ENCODE measurements around the gene NOTCH1. TPM values are rescaled to one million over a fixed set of nuclear protein-coding genes. Genes with fewer than 3 reads are reported as not detected.

The NOTCH1 gene
- total RNA-seq, 1 experiment from 2014 or later = 39.2 TPM

GRCh38 chr9:136466155-136466541 is 79.7 kb downstream of the NOTCH1 start:
- H3F3A ChIP-seq (ENCODE audit: insufficient read depth, low read depth) = no peaks in the 10 kb centered on the region
- DNase-seq = no peak
- no peaks in the 10 kb centered on the region for H3K9me2 ChIP-seq (ENCODE audit: insufficient read depth)
- POLR2A ChIA-PET (ENCODE audit: unreplicated experiment) = no interaction called here
- no peaks in the 10 kb centered on the region for H3K27me3 ChIP-seq (ENCODE audit: insufficient read depth, low read depth)
- H3K79me2 ChIP-seq (ENCODE audit: low read depth) = 0 out of 2 replicates have a peak, but pooled peaks cover 8% of the 10 kb centered on the region
- H3K4me2 ChIP-seq = no peak overlapping the region
- no peak overlapping the region for H3K4me3 ChIP-seq
- H4K20me1 ChIP-seq (ENCODE audit: insufficient read depth) = peaks cover 62% of the 10 kb centered on the region
- H3K36me3 ChIP-seq (ENCODE audit: low read depth) = peaks cover 24% of the 10 kb centered on the region
- no peak for TF ChIP-seq CTCF (conservative IDR thresholded peaks at IDR 0.05)
- no peak for TF ChIP-seq EZH2 (IDR thresholded peaks at IDR 0.05; ENCODE audit: low read depth)
- H2AFZ ChIP-seq = no peak overlapping the region
- no peaks in the 10 kb centered on the region for H3K9me3 ChIP-seq (ENCODE audit: insufficient read depth, low read depth)
- CTCF ChIA-PET = no interaction called here
- intact Hi-C loops (cut with micrococcal nuclease; ENCODE audit: unreplicated experiment) = no loop called here
- BruUV-seq (replicated peaks) = no TSS peak
- H3K27ac ChIP-seq = no peak overlapping the region
- H3K4me1 ChIP-seq (replicated peaks; ENCODE audit: insufficient read depth) = no peaks in the 10 kb centered on the region

GRCh38 chr9:136465500-136466154 is 80.2 kb downstream of the NOTCH1 start:
- intact Hi-C loops (cut with micrococcal nuclease; ENCODE audit: unreplicated experiment) = no loop called here
- H3K4me2 ChIP-seq = no peak overlapping the region
- no peaks in the 10 kb centered on the region for H3F3A ChIP-seq (ENCODE audit: insufficient read depth, low read depth)
- ChIA-PET CTCF (no interaction called here), POLR2A (ENCODE audit: unreplicated experiment) (no interaction called here)
- H3K27ac ChIP-seq = no peak overlapping the region
- H4K20me1 ChIP-seq (ENCODE audit: insufficient read depth) = peaks cover 58% of the 10 kb centered on the region
- no peak overlapping the region for H2AFZ ChIP-seq
- H3K27me3 ChIP-seq (ENCODE audit: insufficient read depth, low read depth) = no peaks in the 10 kb centered on the region
- no peak overlapping the region for H3K4me3 ChIP-seq
- no peaks in the 10 kb centered on the region for H3K9me3 ChIP-seq (ENCODE audit: insufficient read depth, low read depth)
- H3K4me1 ChIP-seq (replicated peaks; ENCODE audit: insufficient read depth) = no peaks in the 10 kb centered on the region
- no peak for DNase-seq
- H3K9me2 ChIP-seq (ENCODE audit: insufficient read depth) = no peaks in the 10 kb centered on the region
- H3K79me2 ChIP-seq (ENCODE audit: low read depth) = 0 out of 2 replicates have a peak, but pooled peaks cover 7% of the 10 kb centered on the region
- TF ChIP-seq EZH2 (IDR thresholded peaks at IDR 0.05; ENCODE audit: low read depth) = no peak
- no peak for TF ChIP-seq CTCF (conservative IDR thresholded peaks at IDR 0.05)
- peaks cover 29% of the 10 kb centered on the region for H3K36me3 ChIP-seq (ENCODE audit: low read depth)
- no TSS peak for BruUV-seq (replicated peaks)

DNA sequence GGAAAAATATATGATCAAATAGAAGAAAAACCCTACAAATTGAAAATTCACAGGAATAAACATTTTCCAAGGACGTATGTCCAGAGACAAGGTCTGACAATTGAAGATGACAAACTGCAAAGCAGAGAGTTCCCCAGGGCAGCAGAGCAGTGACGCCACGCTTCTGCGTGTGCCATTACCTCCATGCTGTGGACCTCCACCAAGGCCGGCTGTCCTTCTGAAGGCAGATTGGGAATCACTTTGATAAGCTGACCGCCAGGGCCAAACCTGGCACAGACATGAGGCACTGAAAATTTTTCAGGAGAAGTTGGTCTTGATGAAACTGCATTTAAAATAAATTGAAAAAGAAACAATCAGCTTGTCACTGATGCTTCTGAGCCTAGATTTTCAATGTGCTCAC is 81.6 kb downstream of the NOTCH1 start:
- no TSS peak for BruUV-seq (replicated peaks)
- Histone ChIP-seq H4K20me1 (ENCODE audit: insufficient read depth) (peaks cover 45% of the 10 kb centered on the region), H3K4me3 (no peak overlapping the region), H3F3A (ENCODE audit: insufficient read depth, low read depth) (peaks cover 8% of the 10 kb centered on the region), H2AFZ (no peak overlapping the region), H3K36me3 (ENCODE audit: low read depth) (peaks cover 30% of the 10 kb centered on the region), H3K79me2 (ENCODE audit: low read depth) (no peaks in the 10 kb centered on the region), H3K9me3 (ENCODE audit: insufficient read depth, low read depth) (no peaks in the 10 kb centered on the region), H3K27ac (no peak overlapping the region), H3K9me2 (ENCODE audit: insufficient read depth) (no peaks in the 10 kb centered on the region), H3K4me1 (replicated peaks; ENCODE audit: insufficient read depth) (no peaks in the 10 kb centered on the region), H3K27me3 (ENCODE audit: insufficient read depth, low read depth) (no peaks in the 10 kb centered on the region), H3K4me2 (no peak overlapping the region)
- POLR2A ChIA-PET (ENCODE audit: unreplicated experiment) = no interaction called here
- CTCF ChIA-PET = no interaction called here
- no peak for DNase-seq
- no peak for TF ChIP-seq CTCF (conservative IDR thresholded peaks at IDR 0.05)
- TF ChIP-seq EZH2 (IDR thresholded peaks at IDR 0.05; ENCODE audit: low read depth) = no peak
- intact Hi-C loops (cut with micrococcal nuclease; ENCODE audit: unreplicated experiment) = no loop called here
